GM18909 (cell line): Measurements from ENCODE around the gene CYP39A1.
A peak's percentile ranks its signal among the peaks of the same experiment; 100 is the strongest.

Source experiments
- ATAC-seq: cut with Tn5 transposase; IDR thresholded peaks from one replicate; pipeline ENCODE4 v1.9.1; 2021; ENCODE audit warnings: mild to moderate bottlenecking; ENCODE audit not compliant: unreplicated experiment, poor library complexity

The CYP39A1 gene

GRCh38 chr6:46652603-46653438, at the start of gene CYP39A1, which contains the start of gene SLC25A27:
CYP39A1 (minus strand) TSS chr6:46652818; CDS start chr6:46652582, 236 bp downstream.
SLC25A27 (plus strand) TSS chr6:46652975; CDS start chr6:46653193, 218 bp downstream.
- ATAC-seq = peak; percentile 100

- ATAC-seq = no peak
Observed at GRCh38 chr6:46699970-46700369, 47.4 kb upstream of the CYP39A1 start.

- no peak for ATAC-seq
Observed at GRCh38 chr6:46690911-46691451, 38.4 kb upstream of the CYP39A1 start.

- no peak for ATAC-seq
Observed at GRCh38 chr6:46690141-46690755, 37.6 kb upstream of the CYP39A1 start.

GRCh38 chr6:46689657-46690056, 37.0 kb upstream of the CYP39A1 start:
- no peak for ATAC-seq

GRCh38 chr6:46688966-46689335, 36.3 kb upstream of the CYP39A1 start:
- no peak for ATAC-seq

- no peak for ATAC-seq
Observed at GRCh38 chr6:46688117-46688965, 35.7 kb upstream of the CYP39A1 start.

GRCh38 chr6:46687619-46688097, 35.0 kb upstream of the CYP39A1 start, which contains the start of gene TDRD6:
TDRD6 (plus strand) TSS chr6:46687885; CDS start chr6:46688129, 244 bp downstream.
- ATAC-seq = no peak

- no peak for ATAC-seq
Observed at GRCh38 chr6:46684771-46685170, 32.2 kb upstream of the CYP39A1 start.

- ATAC-seq = no peak
Observed at GRCh38 chr6:46677314-46677654, 24.7 kb upstream of the CYP39A1 start.

GRCh38 chr6:46676604-46677313, 24.1 kb upstream of the CYP39A1 start:
- no peak for ATAC-seq

- ATAC-seq = no peak
Observed at GRCh38 chr6:46674410-46674809, 21.8 kb upstream of the CYP39A1 start.

GRCh38 chr6:46667377-46667776, 14.8 kb upstream of the CYP39A1 start:
- ATAC-seq = no peak

- ATAC-seq = no peak
Observed at GRCh38 chr6:46661483-46661882, 8.9 kb upstream of the CYP39A1 start.

- no peak for ATAC-seq
Observed at GRCh38 chr6:46657642-46658041, 5.0 kb upstream of the CYP39A1 start.

GRCh38 chr6:46655803-46656202, 3.2 kb upstream of the CYP39A1 start:
- ATAC-seq = no peak

- no peak for ATAC-seq
Observed at GRCh38 chr6:46653439-46654195, 999 bp upstream of the CYP39A1 start.

- no peak for ATAC-seq
Observed at GRCh38 chr6:46652232-46652602, 401 bp downstream of the CYP39A1 start.

- ATAC-seq = no peak
Observed at GRCh38 chr6:46651816-46652215, 802 bp downstream of the CYP39A1 start.
